Right renal pelvis (tissue), 4 donors: ENCODE measurements around the gene AKTIP. TPM values are rescaled to one million over a fixed set of nuclear protein-coding genes. Genes with fewer than 3 reads are reported as not detected.
A peak's percentile ranks its signal among the peaks of the same experiment; 100 is the strongest.
"Not testable (repeated sequence)": the region's sequence is repeated elsewhere in the genome, so short reads cannot be mapped to it uniquely, and the experiment has no call there.

Experiments
- DNase-seq, 4 donors: peaks; one replicate each; pipeline ENCODE4 v3.0.0-alpha.2; 2013; ENCODE audit warnings: low read depth in 4 of 4, low spot score in 3 of 4, missing footprints in 1 of 4
- polyA plus RNA-seq, 4 donors: library from polyadenylated mRNA; unstranded; fragments of 120-200 nt; gene quantifications; one replicate each; pipeline ENCODE4 v1.2.1, GENCODE V29; 2013; ENCODE audit not compliant: insufficient read length in 4 of 4

AKTIP gene
- polyA plus RNA-seq, 4 donors: 40.1 to 58.4 (median 51.1) TPM

GRCh38 chr16:53517851-53518250 is 14.8 kb upstream of the AKTIP start:
- DNase-seq: no peak

GRCh38 chr16:53515811-53516210 is 12.8 kb upstream of the AKTIP start:
- no peak for DNase-seq

- DNase-seq: no peak
Observed at GRCh38 chr16:53515259-53515658, 12.2 kb upstream of the AKTIP start.

- DNase-seq: not testable (repeated sequence)
Observed at GRCh38 chr16:53512795-53513194, 9.8 kb upstream of the AKTIP start.

GRCh38 chr16:53511403-53512280 is 8.6 kb upstream of the AKTIP start:
- no peak for DNase-seq

GRCh38 chr16:53511084-53511402 is 8.0 kb upstream of the AKTIP start:
- DNase-seq: no peak

GRCh38 chr16:53510704-53511070 is 7.7 kb upstream of the AKTIP start:
- DNase-seq: no peak

GRCh38 chr16:53509906-53510703 is 7.1 kb upstream of the AKTIP start:
- peak; percentile 49 to 72 (median 52) for DNase-seq

- DNase-seq: no peak
Observed at GRCh38 chr16:53507464-53508179, 4.6 kb upstream of the AKTIP start.

GRCh38 chr16:53506254-53506653 is 3.2 kb upstream of the AKTIP start:
- no peak for DNase-seq

- no peak for DNase-seq
Observed at GRCh38 chr16:53504665-53505064, 1.7 kb upstream of the AKTIP start.

- DNase-seq: peak; percentile 36 to 58 (median 43)
Observed at GRCh38 chr16:53503991-53504663, 1.1 kb upstream of the AKTIP start.

- peak; percentile 98 to 100 (median 100) for DNase-seq
Observed at GRCh38 chr16:53503270-53503923, 388 bp upstream of the AKTIP start.

GRCh38 chr16:53501216-53501859 is 1.7 kb downstream of the AKTIP start:
- DNase-seq: no peak

GRCh38 chr16:53498984-53499383 is 4.0 kb downstream of the AKTIP start:
- no peak for DNase-seq

- no peak for DNase-seq
Observed at GRCh38 chr16:53495325-53495724, 7.7 kb downstream of the AKTIP start.

GRCh38 chr16:53494636-53495035 is 8.4 kb downstream of the AKTIP start:
- DNase-seq: no peak

- no peak for DNase-seq
Observed at GRCh38 chr16:53492503-53492902, 10.5 kb downstream of the AKTIP start.

GRCh38 chr16:53489755-53490154 is 13.3 kb downstream of the AKTIP start:
- no peak for DNase-seq

- no peak for DNase-seq
Observed at GRCh38 chr16:53486230-53486629, 16.8 kb downstream of the AKTIP start.
